Duodenal mucosa (tissue), 2 donors: Measurements from ENCODE around the gene CRIP1.
A peak's percentile ranks its signal among the peaks of the same experiment; 100 is the strongest.

ENCODE experiments used
- H3K27ac ChIP-seq: one replicate; pipeline ENCODE4 v1.7.0; 2013; ENCODE audit warnings: low read depth, low read length
- H3K27me3 ChIP-seq, 2 donors: one replicate each; pipeline ENCODE4 v1.7.0; 2013; ENCODE audit warnings: low read length in 2 of 2, control low read depth in 1 of 2; ENCODE audit not compliant: insufficient read depth in 2 of 2, control insufficient read depth in 1 of 2
- H3K36me3 ChIP-seq, 2 donors: one replicate each; pipeline ENCODE4 v1.7.0; 2013; ENCODE audit warnings: low read length in 2 of 2, control low read depth in 1 of 2; ENCODE audit not compliant: insufficient read depth in 2 of 2, control insufficient read depth in 1 of 2
- H3K4me1 ChIP-seq, 2 donors: one replicate each; pipeline ENCODE4 v1.7.0; 2013; ENCODE audit warnings: low read length in 2 of 2, control low read depth in 1 of 2; ENCODE audit not compliant: insufficient read depth in 2 of 2, control insufficient read depth in 1 of 2
- H3K4me3 ChIP-seq, 2 donors: one replicate each; pipeline ENCODE4 v1.7.0; 2013; ENCODE audit warnings: low read length in 2 of 2, low read depth in 1 of 2
- H3K9ac ChIP-seq, 2 donors: one replicate each; pipeline ENCODE4 v1.7.0; 2013; ENCODE audit warnings: low read length in 2 of 2, low read depth in 1 of 2
- H3K9me3 ChIP-seq, 2 donors: one replicate each; pipeline ENCODE4 v1.7.0; 2013; ENCODE audit warnings: low read length in 2 of 2, control low read depth in 1 of 2; ENCODE audit not compliant: control insufficient read depth in 1 of 2

CRIP1 gene

DNA sequence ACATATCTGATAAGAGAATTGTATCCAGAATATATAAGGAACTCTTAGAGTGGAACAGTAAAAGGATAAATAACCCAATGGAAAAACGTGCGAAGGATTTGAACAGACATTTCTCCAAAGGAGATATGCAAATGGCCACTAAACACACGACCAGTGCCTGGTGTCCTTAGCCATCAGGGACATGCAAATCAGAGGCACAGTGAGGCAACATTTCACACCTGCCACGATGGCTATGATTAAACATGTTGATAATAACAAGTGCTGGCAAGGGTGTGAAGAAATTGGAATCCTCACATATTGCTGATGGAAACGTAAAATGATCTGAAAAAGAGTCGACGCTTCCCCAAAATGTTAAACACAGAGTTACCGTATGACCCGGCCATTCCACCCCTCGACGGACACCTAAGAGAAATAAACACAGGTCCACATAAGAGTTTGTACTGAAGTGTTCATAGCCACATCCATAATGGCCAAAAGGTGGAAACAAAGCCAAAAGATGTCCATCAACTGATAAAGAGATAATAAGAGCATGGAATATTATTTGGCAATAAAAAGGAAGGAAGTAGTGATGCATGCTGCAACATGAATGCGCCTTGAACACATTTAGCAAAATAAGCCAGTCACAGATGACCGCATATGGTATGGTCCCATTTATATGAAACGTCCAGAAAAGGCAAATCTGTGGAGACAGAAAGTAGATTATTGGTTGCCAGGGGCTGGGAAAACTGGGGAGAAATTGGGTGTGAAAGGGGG lies 33.4 kb downstream of the CRIP1 start:
- no peak overlapping the region for H3K27ac ChIP-seq
- H3K9ac ChIP-seq, result no peak overlapping the region
- no peaks in the 10 kb centered on the region for H3K9me3 ChIP-seq
- no peak overlapping the region for H3K4me3 ChIP-seq
- no peaks in the 10 kb centered on the region for H3K36me3 ChIP-seq
- H3K4me1 ChIP-seq, result no peaks in the 10 kb centered on the region
- peaks cover 3 to 11% of the 10 kb centered on the region in 2 donors for H3K27me3 ChIP-seq

DNA sequence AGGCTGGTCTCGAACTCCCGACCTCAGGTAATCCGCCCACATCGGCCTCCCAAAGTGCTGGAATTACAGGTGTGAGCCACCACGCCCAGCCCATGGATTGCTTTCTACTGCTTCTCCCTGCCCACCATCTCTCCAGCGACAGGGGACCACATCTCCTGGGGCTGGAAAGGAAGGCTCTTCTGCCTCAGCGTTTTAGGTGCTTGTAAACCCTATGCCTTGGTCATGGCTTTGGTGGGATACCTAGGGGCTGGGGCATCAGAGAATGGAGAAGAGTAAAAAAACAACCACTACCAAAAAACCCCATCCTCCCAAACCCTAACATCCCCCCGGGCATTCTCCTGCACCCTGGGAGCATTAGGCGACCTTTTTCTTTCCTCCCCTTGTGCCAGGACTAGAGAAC lies 38.6 kb downstream of the CRIP1 start:
- H3K4me1 ChIP-seq, result peaks cover 12 to 20% of the 10 kb centered on the region in 2 donors
- H3K4me3 ChIP-seq, result no peak overlapping the region
- H3K9me3 ChIP-seq, result no peaks in the 10 kb centered on the region
- no peak overlapping the region for H3K27ac ChIP-seq
- peaks cover 20 to 29% of the 10 kb centered on the region in 2 donors for H3K27me3 ChIP-seq
- H3K9ac ChIP-seq, result no peak overlapping the region
- H3K36me3 ChIP-seq, result no peaks in the 10 kb centered on the region

DNA sequence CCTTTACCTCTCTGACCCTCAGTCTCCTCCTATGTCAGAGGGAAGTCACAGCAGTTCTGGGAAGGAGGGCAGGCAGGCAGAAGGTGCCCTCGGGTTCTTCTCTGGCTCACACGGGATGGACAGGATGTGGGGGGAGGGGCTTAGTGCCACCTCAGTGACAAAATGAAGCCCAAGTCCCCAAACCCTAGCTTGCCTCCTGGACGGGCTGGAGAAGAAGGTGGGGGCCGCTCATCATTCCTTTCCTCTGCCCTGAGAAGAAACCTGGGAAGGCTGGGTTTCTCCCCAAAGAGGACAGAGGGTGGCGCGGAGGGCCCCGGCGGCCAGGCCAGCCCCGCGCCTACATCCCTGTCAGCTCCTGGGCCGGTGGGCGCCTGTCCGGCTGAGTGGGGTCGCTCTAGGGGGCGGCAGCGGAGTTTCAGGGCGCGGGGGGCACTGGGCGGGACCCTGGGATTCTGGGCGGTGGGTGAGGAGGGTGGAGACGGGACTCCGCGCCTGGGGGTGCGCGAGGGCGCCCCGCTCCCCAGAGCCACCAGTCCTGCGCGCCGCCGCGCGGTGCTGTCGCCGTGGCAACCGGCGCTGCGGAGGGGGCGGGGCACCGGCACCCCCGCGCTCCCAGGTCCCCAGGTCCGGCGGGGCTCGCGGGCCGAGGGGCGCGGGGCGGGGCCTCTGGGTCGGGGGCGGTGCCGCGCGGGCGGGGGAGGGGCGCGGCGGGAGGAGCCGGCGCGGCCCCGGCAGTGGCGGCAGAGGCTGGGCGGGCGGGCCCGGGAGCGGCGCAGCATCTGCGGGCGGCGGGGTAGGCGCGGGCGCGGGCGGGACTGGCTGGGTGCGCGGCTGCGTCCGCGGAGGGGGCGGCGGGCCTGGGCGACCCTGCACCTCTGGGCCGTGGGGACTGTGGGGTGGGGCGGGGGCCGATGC lies 39.4 kb downstream of the CRIP1 start, which contains the start of gene TMEM121:
Gene TMEM121 (plus strand): TSS at position 723 of the 915 bp plus-strand sequence. CDS start 2,252 bp downstream, outside the sequence.
- Histone ChIP-seq H3K4me3 (peak within 1 kb of the TSS in 1 of 2 donors; percentile 32), H3K27me3 (peaks cover 20 to 32% of the 10 kb centered on the region in 2 donors), H3K9me3 (no peaks in the 10 kb centered on the region), H3K27ac (no peak within 1 kb of the TSS), H3K4me1 (peaks cover 12 to 20% of the 10 kb centered on the region in 2 donors), H3K9ac (no peak within 1 kb of the TSS), H3K36me3 (no peaks in the 10 kb centered on the region)

DNA sequence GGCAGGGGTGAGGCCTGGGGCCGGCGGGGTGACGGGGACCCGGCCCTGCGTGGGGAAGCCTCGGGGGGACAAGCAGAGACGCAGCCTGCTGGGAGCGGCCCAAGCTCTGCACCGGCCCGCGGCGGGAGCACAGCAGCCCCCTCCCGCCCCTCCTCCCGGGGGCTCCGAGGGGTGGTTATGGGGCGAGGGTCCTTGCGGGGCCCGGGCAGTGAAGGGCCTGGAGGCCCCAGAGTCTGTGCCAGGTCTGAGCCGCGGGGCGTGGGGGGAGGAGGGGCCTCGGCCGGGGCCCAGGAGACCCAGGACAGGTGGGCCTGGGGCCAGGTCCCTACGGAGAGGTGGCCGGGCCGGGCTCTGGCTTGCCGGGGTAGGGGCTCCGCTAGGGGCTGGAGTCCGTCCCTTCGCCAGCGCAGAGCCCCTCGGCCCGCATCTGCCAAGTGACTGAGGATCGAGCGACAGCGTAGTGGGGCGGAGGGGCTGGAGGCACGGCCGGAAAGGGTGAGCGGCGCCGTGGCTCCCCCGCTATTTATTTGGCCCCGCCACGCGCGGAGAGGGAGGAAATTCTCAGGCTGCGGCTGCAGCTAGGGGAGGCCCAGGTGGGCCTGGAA lies 40.2 kb downstream of the CRIP1 start:
- no peak overlapping the region for H3K27ac ChIP-seq
- no peaks in the 10 kb centered on the region for H3K36me3 ChIP-seq
- peak overlapping the region in 1 of 2 donors; percentile 32 for H3K4me3 ChIP-seq
- no peaks in the 10 kb centered on the region for H3K9me3 ChIP-seq
- no peak overlapping the region for H3K9ac ChIP-seq
- H3K27me3 ChIP-seq, result peaks cover 20 to 32% of the 10 kb centered on the region in 2 donors
- H3K4me1 ChIP-seq, result peaks cover 12 to 20% of the 10 kb centered on the region in 2 donors

DNA sequence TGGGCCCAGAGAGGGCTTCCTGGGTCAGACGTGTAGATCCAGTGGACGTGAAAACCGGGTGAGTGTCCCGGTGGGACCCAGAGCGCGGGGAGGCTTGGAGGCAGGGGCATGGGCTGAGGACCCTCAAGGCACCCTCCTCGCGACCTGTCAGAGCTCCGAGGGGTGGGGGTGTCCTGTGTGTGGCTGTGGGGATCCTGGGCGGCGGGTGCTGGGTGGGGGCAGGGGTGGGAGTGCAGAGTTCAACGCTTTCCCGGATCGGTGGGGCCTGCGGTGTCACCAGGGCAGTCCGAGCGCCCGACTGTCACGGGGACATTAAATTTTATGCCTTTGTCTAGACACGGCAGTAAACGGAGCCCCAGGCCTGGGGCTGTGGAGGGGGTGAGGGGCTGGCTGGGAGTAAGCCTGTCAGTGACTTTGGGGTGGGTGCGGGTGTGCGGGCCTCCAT lies 40.7 kb downstream of the CRIP1 start:
- H3K27ac ChIP-seq, result no peak overlapping the region
- peak overlapping the region; percentile 57 to 60 for H3K4me3 ChIP-seq
- H3K27me3 ChIP-seq, result peaks cover 20 to 32% of the 10 kb centered on the region in 2 donors
- H3K9ac ChIP-seq, result no peak overlapping the region
- no peaks in the 10 kb centered on the region for H3K36me3 ChIP-seq
- no peaks in the 10 kb centered on the region for H3K9me3 ChIP-seq
- peaks cover 12 to 20% of the 10 kb centered on the region in 2 donors for H3K4me1 ChIP-seq

DNA sequence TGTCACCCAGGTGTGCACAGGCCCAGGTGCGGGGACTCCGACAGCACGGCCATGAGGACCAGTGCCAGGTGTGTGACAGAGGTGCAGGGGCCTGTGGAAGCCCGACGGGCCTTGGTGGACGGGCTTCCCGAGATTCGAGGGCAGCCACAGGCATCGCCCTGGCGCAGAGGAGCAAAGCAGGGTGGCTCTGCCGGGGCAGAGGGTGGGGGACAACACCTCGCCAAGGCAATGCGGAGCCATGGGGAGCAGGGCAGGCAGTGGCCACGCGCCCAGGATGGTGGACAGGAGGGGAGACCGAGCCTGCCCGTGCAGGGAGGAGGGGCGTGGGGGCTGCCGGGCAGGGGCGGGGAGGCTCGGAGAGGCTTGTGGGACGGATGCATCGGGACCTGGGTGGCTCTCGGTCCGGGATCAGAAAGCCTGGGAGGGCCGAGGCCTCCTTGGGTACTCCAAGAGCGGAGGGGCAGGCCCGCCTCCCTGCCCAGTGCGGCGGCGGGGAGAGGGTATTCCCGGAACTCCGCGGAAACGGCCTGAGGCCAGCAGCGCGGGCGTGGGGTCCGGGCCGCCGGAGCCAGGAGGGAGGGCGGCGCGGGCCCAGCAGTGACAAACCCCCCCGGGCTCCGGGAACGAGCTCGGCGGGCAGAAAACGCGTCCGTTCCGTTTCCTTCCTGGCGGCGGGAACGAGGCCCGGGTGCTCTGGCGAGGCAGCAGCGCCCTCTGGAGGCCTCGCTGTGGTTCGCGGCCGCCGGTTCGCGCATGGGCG lies 41.3 kb downstream of the CRIP1 start:
- H3K4me3 ChIP-seq, result peak overlapping the region; percentile 57 to 60
- no peaks in the 10 kb centered on the region for H3K9me3 ChIP-seq
- peak overlapping the region; percentile 51 for H3K9ac ChIP-seq
- no peaks in the 10 kb centered on the region for H3K36me3 ChIP-seq
- no peak overlapping the region for H3K27ac ChIP-seq
- peaks cover 12 to 20% of the 10 kb centered on the region in 2 donors for H3K4me1 ChIP-seq
- peaks cover 22 to 32% of the 10 kb centered on the region in 2 donors for H3K27me3 ChIP-seq

DNA sequence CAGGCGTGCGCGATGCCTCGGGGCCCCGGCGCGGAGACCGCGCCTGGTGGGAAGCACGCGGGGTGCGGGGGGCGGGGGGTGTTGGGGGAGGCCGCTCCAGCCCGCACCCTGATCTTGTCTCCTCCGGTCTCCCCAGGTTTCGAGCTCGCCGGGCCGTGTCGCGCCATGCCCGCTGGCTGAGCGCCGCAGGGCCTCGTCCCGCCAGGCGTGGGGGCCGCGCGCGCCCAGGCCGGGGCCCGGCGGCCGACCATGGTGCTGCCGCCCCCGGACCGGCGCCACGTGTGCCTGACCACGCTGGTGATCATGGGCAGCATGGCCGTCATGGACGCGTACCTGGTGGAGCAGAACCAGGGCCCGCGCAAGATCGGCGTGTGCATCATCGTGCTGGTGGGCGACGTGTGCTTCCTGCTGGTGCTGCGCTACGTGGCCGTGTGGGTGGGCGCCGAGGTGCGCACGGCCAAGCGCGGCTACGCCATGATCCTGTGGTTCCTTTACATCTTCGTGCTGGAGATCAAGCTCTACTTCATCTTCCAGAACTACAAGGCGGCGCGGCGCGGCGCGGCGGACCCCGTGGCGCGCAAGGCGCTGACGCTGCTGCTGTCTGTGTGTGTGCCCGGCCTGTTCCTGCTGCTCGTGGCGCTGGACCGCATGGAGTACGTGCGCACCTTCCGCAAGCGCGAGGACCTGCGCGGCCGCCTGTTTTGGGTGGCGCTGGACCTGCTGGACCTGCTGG lies 42.1 kb downstream of the CRIP1 start:
- Histone ChIP-seq H3K4me1 (peaks cover 12 to 20% of the 10 kb centered on the region in 2 donors), H3K36me3 (no peaks in the 10 kb centered on the region), H3K9ac (no peak overlapping the region), H3K27me3 (peaks cover 22 to 32% of the 10 kb centered on the region in 2 donors), H3K9me3 (no peaks in the 10 kb centered on the region), H3K4me3 (peak overlapping the region; percentile 35 to 55), H3K27ac (no peak overlapping the region)

DNA sequence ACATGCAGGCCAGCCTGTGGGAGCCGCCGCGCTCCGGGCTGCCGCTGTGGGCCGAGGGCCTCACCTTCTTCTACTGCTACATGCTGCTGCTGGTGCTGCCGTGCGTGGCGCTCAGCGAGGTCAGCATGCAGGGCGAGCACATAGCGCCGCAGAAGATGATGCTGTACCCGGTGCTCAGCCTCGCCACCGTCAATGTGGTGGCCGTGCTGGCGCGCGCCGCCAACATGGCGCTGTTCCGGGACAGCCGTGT lies 42.6 kb downstream of the CRIP1 start:
- peaks cover 12 to 20% of the 10 kb centered on the region in 2 donors for H3K4me1 ChIP-seq
- no peak overlapping the region for H3K27ac ChIP-seq
- H3K36me3 ChIP-seq, result no peaks in the 10 kb centered on the region
- no peaks in the 10 kb centered on the region for H3K9me3 ChIP-seq
- H3K4me3 ChIP-seq, result peak overlapping the region in 1 of 2 donors; percentile 55
- H3K9ac ChIP-seq, result no peak overlapping the region
- H3K27me3 ChIP-seq, result peaks cover 21 to 32% of the 10 kb centered on the region in 2 donors
